Measurements from ENCODE around the gene RAB40AL. TPM values are rescaled to one million over a fixed set of nuclear protein-coding genes. Genes with fewer than 3 reads are reported as not detected.
"Not testable (repeated sequence)": the region's sequence is repeated elsewhere in the genome, so short reads cannot be mapped to it uniquely, and the experiment has no call there.

Gene RAB40AL, protein sequence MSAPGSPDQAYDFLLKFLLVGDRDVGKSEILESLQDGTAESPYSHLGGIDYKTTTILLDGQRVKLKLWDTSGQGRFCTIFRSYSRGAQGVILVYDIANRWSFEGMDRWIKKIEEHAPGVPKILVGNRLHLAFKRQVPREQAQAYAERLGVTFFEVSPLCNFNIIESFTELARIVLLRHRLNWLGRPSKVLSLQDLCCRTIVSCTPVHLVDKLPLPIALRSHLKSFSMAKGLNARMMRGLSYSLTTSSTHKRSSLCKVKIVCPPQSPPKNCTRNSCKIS
- 0.34 TPM in 1 of 2 replicates, not detected in the other for total RNA-seq

DNA sequence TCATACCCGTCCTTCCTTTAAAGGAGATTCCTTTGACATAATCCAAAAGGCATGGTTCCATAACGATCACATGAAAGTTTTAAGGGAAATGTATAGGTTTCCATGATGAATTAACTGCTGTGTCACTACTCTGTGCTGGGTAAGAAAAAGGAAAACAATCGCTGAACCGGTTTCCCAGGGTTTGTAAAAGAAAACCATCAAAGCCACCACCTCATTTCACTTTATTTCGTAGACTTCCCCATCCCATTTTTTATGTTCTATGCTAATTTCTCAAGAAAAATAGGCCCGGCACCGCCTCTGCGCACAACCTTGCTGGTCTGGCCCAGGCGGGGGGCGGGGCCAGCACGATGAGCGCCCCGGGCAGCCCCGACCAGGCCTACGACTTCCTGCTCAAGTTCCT is at the start of gene RAB40AL:
TSS of gene RAB40AL (plus strand) at position 301 of the 400 bp plus-strand sequence. CDS start at position 348, 47 bp downstream.
- intact Hi-C loops (cut with micrococcal nuclease) = not testable (repeated sequence)

DNA sequence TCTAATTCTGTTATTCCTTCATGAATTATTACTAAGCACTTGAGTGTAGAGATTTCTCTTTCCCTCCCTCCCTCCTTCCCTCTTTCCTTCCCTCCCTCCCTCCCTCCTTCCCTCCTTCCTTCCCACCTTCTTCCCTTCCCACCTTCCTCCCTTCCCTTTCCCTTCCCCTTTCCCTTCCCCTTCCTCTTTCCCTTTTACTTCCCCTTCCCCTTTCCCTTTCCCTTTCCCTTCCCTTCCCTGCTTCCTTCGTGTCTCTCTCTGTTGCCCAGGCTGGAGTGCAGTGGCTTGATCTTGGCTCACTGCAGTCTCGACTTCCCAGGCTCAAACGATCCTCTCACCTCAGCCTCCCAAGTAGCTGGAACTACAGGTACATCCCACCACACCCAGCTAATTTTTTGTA is 49.4 kb upstream of the RAB40AL start:
- intact Hi-C loops (cut with micrococcal nuclease) = no loop called here

- intact Hi-C loops (cut with micrococcal nuclease) = no loop called here
These were observed 45.0 kb upstream of the RAB40AL start for GRCh38 chrX:102892103-102892502.

- intact Hi-C loops (cut with micrococcal nuclease) = loop anchor here (2.0 kb wide), 1 partner anchor 37 kb away; no protein-coding TSS in a partner anchor
These were observed 36.8 kb upstream of the RAB40AL start for GRCh38 chrX:102899940-102900916.

GRCh38 chrX:102902355-102902754 is 34.7 kb upstream of the RAB40AL start:
- intact Hi-C loops (cut with micrococcal nuclease) = no loop called here

DNA sequence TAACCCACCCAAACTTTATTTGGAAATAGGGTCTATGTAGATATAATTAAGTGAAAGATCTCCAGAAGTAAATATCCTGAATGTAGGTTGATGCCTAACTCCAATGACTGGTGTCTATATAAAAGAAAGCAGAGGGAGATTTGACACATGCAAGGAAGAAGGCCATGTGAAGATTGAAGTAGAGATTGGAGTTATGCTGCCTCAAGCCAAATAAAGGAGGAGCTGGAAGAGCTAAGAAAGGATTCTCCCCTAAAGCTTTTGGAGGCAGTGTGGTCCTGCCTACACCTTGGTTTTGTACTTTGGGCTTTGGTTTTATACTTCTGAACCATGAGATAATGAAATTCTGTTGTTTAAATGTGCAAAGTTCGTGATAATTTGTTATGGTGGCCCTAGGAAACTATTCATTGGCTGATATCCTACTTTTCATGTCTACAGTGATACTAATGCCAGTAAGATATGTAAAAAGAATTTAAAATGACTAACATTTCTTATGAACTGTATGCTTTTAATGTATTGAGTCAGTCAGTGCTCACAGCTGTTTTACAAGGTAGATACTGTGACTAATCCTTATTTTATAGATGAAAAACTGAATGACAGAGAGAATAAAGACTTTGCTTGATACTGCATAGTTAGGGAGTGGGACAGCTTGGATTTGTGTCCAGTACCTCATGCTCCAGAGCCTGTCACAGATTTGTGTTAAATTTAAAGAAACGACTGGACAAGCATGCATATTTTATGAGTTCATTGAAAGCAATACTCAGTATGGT is 5.9 kb upstream of the RAB40AL start:
- intact Hi-C loops (cut with micrococcal nuclease) = no loop called here

GRCh38 chrX:102934624-102935023 is 2.4 kb upstream of the RAB40AL start:
- intact Hi-C loops (cut with micrococcal nuclease) = loop anchor here (1.0 kb wide), 2 partner anchors 17 to 242 kb away; no protein-coding TSS in a partner anchor

- intact Hi-C loops (cut with micrococcal nuclease) = loop anchor here (1.0 to 5.0 kb wide), 5 partner anchors 17 to 513 kb away; no protein-coding TSS in a partner anchor
These were observed 14.1 kb downstream of the RAB40AL start for GRCh38 chrX:102950908-102951866.

DNA sequence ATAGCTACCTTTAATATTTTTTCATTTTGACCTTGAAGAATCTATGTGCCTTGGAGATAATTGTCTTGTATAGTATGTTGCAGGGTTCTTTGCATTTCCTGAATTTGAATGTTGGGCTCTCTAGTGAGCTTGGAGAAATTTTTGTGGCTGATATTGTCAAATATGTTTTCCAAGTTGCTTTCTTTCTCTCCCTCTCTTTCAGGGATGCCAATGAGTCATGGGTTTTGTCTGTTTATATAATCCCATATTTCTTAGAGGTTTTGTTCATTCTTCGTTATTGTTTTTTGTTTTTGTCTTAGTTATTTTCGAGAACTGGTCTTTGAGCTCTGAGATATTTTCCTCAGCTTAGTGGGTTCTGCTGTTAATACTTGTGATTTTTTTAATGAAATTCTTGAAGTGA is 20.7 kb downstream of the RAB40AL start:
- intact Hi-C loops (cut with micrococcal nuclease) = no loop called here

- intact Hi-C loops (cut with micrococcal nuclease) = no loop called here
These were observed 21.7 kb downstream of the RAB40AL start for GRCh38 chrX:102958794-102959193.

GRCh38 chrX:102959471-102959870 is 22.4 kb downstream of the RAB40AL start:
- intact Hi-C loops (cut with micrococcal nuclease) = no loop called here

GRCh38 chrX:102963955-102964354 is 26.9 kb downstream of the RAB40AL start:
- intact Hi-C loops (cut with micrococcal nuclease) = no loop called here

DNA sequence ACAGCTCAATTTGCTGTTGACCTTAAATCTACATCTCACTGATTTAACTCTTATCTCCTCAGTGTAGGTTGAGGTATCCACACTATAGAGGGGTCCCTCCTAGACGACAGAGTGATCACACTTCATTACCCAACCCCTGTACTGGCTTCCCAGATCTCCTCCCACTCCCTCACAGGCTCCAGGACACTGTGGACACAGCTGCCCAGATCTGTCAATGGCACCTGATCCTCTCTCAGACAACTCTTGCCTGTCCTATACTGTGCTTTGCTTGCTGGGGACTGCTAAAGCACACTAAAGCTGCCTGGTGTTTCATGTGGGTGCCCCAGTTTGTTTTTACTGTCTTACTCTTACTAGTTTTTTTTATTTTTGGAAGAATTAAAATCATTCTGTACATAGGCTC is 27.9 kb downstream of the RAB40AL start:
- intact Hi-C loops (cut with micrococcal nuclease) = no loop called here

DNA sequence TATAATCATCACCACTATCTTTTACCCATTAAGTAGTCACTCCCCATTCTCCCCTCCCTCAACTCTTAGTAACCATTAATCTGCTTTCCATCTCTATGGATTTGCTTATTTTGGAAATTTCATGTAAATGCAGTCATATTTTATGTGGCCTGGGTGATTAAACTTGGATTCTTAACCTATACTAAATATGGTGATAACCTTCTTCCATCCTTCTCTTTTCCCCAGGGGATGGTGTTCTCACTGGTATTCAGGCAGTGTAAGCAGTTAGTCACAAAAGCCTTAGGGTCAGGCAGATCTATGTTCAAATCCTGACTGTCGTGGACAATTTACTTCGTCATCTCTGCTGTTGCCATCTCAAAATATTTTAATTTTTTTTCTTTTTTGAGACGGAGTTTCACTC is 29.6 kb downstream of the RAB40AL start:
- intact Hi-C loops (cut with micrococcal nuclease) = no loop called here

DNA sequence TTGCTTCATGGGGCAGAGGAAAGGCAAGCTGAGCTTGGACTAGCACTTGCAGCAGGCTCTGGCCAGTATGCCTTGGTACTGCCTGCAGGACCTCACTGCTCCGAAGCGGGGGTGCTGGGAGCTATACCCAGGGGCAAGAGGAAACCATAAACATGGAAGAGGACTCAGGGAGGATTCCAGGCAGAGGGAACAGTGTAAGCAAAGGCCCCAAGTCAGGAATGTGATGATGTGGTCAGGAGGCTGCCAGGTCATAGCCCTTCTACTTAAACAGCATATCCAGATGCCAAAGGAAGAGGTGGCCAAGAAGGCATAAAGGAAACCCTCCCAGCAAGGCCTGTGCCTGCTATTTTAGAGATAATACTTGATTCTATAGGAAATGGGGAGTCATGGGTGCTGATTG is 31.1 kb downstream of the RAB40AL start:
- intact Hi-C loops (cut with micrococcal nuclease) = no loop called here

DNA sequence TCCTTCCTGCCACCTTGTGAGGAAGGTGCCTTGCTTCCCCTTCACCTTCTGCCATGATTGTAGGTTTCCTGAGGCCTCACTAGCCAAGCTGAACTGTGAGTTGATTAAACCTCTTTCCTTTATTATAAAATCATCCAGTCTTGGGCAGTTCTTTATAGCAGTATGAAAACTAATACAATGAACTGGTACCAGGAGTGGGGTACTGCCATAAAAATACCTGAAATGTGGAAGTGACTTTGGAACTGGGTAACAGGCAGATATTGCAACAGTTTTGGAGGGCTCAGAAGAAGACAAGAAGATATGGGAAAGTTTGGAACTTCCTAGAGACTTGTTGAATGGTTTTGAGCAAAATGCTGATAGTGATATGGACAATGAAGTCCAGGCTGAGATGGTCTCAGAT is 34.5 kb downstream of the RAB40AL start:
- intact Hi-C loops (cut with micrococcal nuclease) = not testable (repeated sequence)

DNA sequence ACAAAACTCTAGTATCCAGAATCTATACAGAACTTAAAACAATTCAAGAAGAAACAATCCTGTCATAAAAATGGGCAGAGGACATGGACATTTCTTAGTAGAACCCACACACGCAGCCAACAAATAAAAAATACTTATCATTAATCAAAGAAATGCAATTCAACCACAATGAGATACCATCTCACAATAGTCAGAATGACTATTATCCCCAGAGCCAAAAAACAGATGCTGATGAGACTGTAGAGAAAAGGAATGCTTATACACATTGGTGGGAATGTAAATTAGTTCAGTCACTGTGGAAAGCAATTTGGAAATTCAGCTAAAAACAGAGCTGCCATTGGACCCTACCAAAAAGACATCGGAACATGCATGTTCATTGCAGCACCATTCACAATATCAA is 37.9 kb downstream of the RAB40AL start:
- intact Hi-C loops (cut with micrococcal nuclease) = no loop called here

GRCh38 chrX:102976286-102976685 is 39.2 kb downstream of the RAB40AL start:
- intact Hi-C loops (cut with micrococcal nuclease) = no loop called here

GRCh38 chrX:102976793-102977495 is 39.9 kb downstream of the RAB40AL start:
- intact Hi-C loops (cut with micrococcal nuclease) = no loop called here

GRCh38 chrX:102978594-102978993 is 41.5 kb downstream of the RAB40AL start:
- intact Hi-C loops (cut with micrococcal nuclease) = no loop called here

All from T-helper 1 cell treated with Interleukin-12 subunit alpha and Interleukin-12 subunit beta and Interleukin-4 antibody, amounts not matched to agents 30 ng/mL and 1 ng/mL, for 36 hours (primary cell).